SH-SY5Y (cell line): ENCODE data around the gene ARHGDIA.

Experiments used
- GATA2 ChIP-seq: IDR thresholded peaks from 2 replicates; pipeline ENCODE4 v1.6.1; 2011; ENCODE audit warnings: mild to moderate bottlenecking, low read depth, low read length
- GATA3 ChIP-seq: IDR thresholded peaks from 2 replicates; pipeline ENCODE4 v1.6.1; 2011; ENCODE audit warnings: low read depth, mild to moderate bottlenecking, low read length, moderate library complexity

The ARHGDIA gene

GRCh38 chr17:81909966-81910839 is 39.1 kb upstream of the ARHGDIA start:
- TF ChIP-seq GATA2 (peak; percentile 35; the same call in 1 of the 2 replicates), GATA3 (no peak)

- TF ChIP-seq GATA2 (no peak), GATA3 (no peak)
These were observed 38.1 kb upstream of the ARHGDIA start for GRCh38 chr17:81909231-81909630.

DNA sequence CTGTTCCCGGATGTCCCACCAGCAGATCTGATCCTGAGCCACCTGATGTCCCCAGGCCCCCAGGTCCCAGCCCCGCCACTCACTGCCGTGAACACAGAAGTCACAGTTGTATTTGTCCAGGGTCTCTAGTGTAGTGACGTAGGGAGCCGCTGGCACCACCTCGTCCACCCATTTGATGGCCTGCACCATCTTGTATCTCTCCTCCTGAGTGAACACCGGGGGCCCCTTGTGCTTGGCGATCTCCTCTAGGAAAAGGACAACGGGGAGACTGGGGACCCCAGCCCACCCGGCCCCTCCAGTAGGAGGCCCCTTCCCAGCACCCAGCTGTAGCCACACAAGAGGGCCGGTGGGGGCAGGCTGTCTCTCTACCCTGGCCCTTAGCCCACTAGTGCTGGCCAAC is 37.7 kb upstream of the ARHGDIA start:
- TF ChIP-seq GATA2 (no peak), GATA3 (no peak)

GRCh38 chr17:81907219-81908145 is 36.3 kb upstream of the ARHGDIA start:
- TF ChIP-seq GATA2 (no peak), GATA3 (no peak)

- TF ChIP-seq GATA2 (no peak), GATA3 (no peak)
These were observed 35.5 kb upstream of the ARHGDIA start for GRCh38 chr17:81906476-81907218.

DNA sequence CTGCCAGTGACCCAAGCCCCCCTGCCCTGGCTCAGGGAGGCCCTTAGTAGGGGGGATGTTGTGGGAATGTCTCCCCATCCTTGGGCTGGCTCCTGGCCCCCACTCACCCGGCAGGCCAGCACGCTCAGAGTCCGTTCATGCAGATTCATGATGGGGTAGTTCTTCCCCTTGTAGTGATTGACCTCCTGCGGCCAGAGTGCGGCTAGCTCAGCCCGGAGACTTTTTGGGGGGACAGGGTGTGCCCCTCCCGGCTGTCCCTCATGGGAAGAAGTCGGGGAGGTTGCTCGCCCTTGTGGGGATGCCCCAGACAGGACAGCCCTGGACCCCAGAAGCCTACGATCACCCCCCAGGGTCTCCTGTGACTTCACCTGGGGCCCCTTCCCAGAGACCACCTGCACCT is 34.9 kb upstream of the ARHGDIA start:
- TF ChIP-seq GATA2 (no peak), GATA3 (no peak)

- TF ChIP-seq GATA2 (no peak), GATA3 (no peak)
These were observed 34.3 kb upstream of the ARHGDIA start for GRCh38 chr17:81905424-81905875.

- TF ChIP-seq GATA2, result no peak
- no peak for TF ChIP-seq GATA3
These were observed 33.7 kb upstream of the ARHGDIA start for GRCh38 chr17:81904600-81905423.

- TF ChIP-seq GATA2 (no peak), GATA3 (no peak)
These were observed 32.9 kb upstream of the ARHGDIA start for GRCh38 chr17:81903896-81904599.

GRCh38 chr17:81903415-81903831 is 32.3 kb upstream of the ARHGDIA start:
- TF ChIP-seq GATA3, result no peak
- no peak for TF ChIP-seq GATA2

- TF ChIP-seq GATA3, result no peak
- no peak for TF ChIP-seq GATA2
These were observed 31.7 kb upstream of the ARHGDIA start for GRCh38 chr17:81902653-81903414.
